ENCODE data around the gene PHACTR2.
"Not testable (repeated sequence)": the region's sequence is repeated elsewhere in the genome, so short reads cannot be mapped to it uniquely, and the experiment has no call there.

Gene PHACTR2

GRCh38 chr6:143732536-143732935 is 54.8 kb downstream of the PHACTR2 start:
- DNase-seq (ENCODE audit: insufficient read length, low spot score) (no peak), FAIRE-seq (no peak)
- TF ChIP-seq POLR2A (IDR thresholded peaks at IDR 0.05; ENCODE audit: low read depth, low read length) = no peak

- FAIRE-seq (no peak), DNase-seq (ENCODE audit: insufficient read length, low spot score) (no peak)
- no peak for TF ChIP-seq POLR2A (IDR thresholded peaks at IDR 0.05; ENCODE audit: low read depth, low read length)
These were observed 55.7 kb downstream of the PHACTR2 start for GRCh38 chr6:143733510-143733909.

- no peak for TF ChIP-seq POLR2A (IDR thresholded peaks at IDR 0.05; ENCODE audit: low read depth, low read length)
These were observed 56.9 kb downstream of the PHACTR2 start for GRCh38 chr6:143734641-143735063.

GRCh38 chr6:143738072-143738690 is 60.4 kb downstream of the PHACTR2 start:
- FAIRE-seq; DNase-seq (ENCODE audit: insufficient read length, low spot score): not testable (repeated sequence)

More at GRCh38 chr6:143734641-143735063, 56.9 kb downstream of the PHACTR2 start:
- FAIRE-seq = no peak
- no peak for DNase-seq (ENCODE audit: insufficient read length, low spot score)

GRCh38 chr6:143739341-143739851 is 61.6 kb downstream of the PHACTR2 start:
- DNase-seq (ENCODE audit: insufficient read length, low spot score) (no peak), FAIRE-seq (no peak)
- TF ChIP-seq POLR2A (IDR thresholded peaks at IDR 0.05; ENCODE audit: low read depth, low read length) = no peak

GRCh38 chr6:143740213-143740612 is 62.4 kb downstream of the PHACTR2 start:
- no peak for TF ChIP-seq POLR2A (IDR thresholded peaks at IDR 0.05; ENCODE audit: low read depth, low read length)
- DNase-seq (ENCODE audit: insufficient read length, low spot score) = no peak
- no peak for FAIRE-seq

- DNase-seq (ENCODE audit: insufficient read length, low spot score) = no peak
- FAIRE-seq = no peak
- TF ChIP-seq POLR2A (IDR thresholded peaks at IDR 0.05; ENCODE audit: low read depth, low read length) = no peak
These were observed 63.7 kb downstream of the PHACTR2 start for GRCh38 chr6:143741480-143741879.

GRCh38 chr6:143742070-143742954 is 64.5 kb downstream of the PHACTR2 start:
- no peak for DNase-seq (ENCODE audit: insufficient read length, low spot score)
- no peak for TF ChIP-seq POLR2A (IDR thresholded peaks at IDR 0.05; ENCODE audit: low read depth, low read length)
- FAIRE-seq = no peak

GRCh38 chr6:143742955-143743255 is 65.1 kb downstream of the PHACTR2 start:
- FAIRE-seq = no peak
- TF ChIP-seq POLR2A (IDR thresholded peaks at IDR 0.05; ENCODE audit: low read depth, low read length) = no peak
- no peak for DNase-seq (ENCODE audit: insufficient read length, low spot score)

GRCh38 chr6:143743301-143744166 is 65.8 kb downstream of the PHACTR2 start:
- TF ChIP-seq POLR2A (IDR thresholded peaks at IDR 0.05; ENCODE audit: low read depth, low read length) = no peak
- FAIRE-seq = no peak
- no peak for DNase-seq (ENCODE audit: insufficient read length, low spot score)

GRCh38 chr6:143744551-143745165 is 66.9 kb downstream of the PHACTR2 start:
- no peak for TF ChIP-seq POLR2A (IDR thresholded peaks at IDR 0.05; ENCODE audit: low read depth, low read length)
- DNase-seq (ENCODE audit: insufficient read length, low spot score) (no peak), FAIRE-seq (no peak)

- no peak for TF ChIP-seq POLR2A (IDR thresholded peaks at IDR 0.05; ENCODE audit: low read depth, low read length)
- DNase-seq (ENCODE audit: insufficient read length, low spot score) (no peak), FAIRE-seq (no peak)
These were observed 67.7 kb downstream of the PHACTR2 start for GRCh38 chr6:143745166-143746133.

Data from H54 (cell line).